ENCODE measurements around the gene RAB27A.
"Not testable (repeated sequence)": the region's sequence is repeated elsewhere in the genome, so short reads cannot be mapped to it uniquely, and the experiment has no call there.

The RAB27A gene

GRCh38 chr15:55249885-55250284, 39.7 kb downstream of the RAB27A start:
- DNase-seq, result not testable (repeated sequence)

GRCh38 chr15:55248895-55249294, 40.7 kb downstream of the RAB27A start:
- no peak for DNase-seq

GRCh38 chr15:55247766-55248427, 41.7 kb downstream of the RAB27A start:
- DNase-seq, result no peak

- DNase-seq, result no peak
These were observed 42.3 kb downstream of the RAB27A start for GRCh38 chr15:55247311-55247710.

- DNase-seq, result no peak
These were observed 43.0 kb downstream of the RAB27A start for GRCh38 chr15:55246567-55246966.

- no peak for DNase-seq
These were observed 44.6 kb downstream of the RAB27A start for GRCh38 chr15:55245059-55245458.

GRCh38 chr15:55241891-55242290, 47.7 kb downstream of the RAB27A start:
- DNase-seq, result no peak

GRCh38 chr15:55241186-55241585, 48.4 kb downstream of the RAB27A start:
- no peak for DNase-seq

GRCh38 chr15:55240125-55240760, 49.4 kb downstream of the RAB27A start:
- DNase-seq, result no peak

- DNase-seq, result no peak
These were observed 50.0 kb downstream of the RAB27A start for GRCh38 chr15:55239440-55240124.

- no peak for DNase-seq
These were observed 50.7 kb downstream of the RAB27A start for GRCh38 chr15:55238877-55239276.

- DNase-seq, result no peak
These were observed 52.1 kb downstream of the RAB27A start for GRCh38 chr15:55237219-55238130.

GRCh38 chr15:55235546-55236036, 54.0 kb downstream of the RAB27A start:
- no peak for DNase-seq

GRCh38 chr15:55234800-55235104, 54.9 kb downstream of the RAB27A start:
- DNase-seq, result no peak

- DNase-seq, result no peak
These were observed 55.4 kb downstream of the RAB27A start for GRCh38 chr15:55234104-55234799.

- no peak for DNase-seq
These were observed 58.2 kb downstream of the RAB27A start for GRCh38 chr15:55231455-55231854.

GRCh38 chr15:55230953-55231352, 58.7 kb downstream of the RAB27A start:
- no peak for DNase-seq

- DNase-seq, result no peak
These were observed 59.5 kb downstream of the RAB27A start for GRCh38 chr15:55230051-55230670.

GRCh38 chr15:55226127-55226526, 63.5 kb downstream of the RAB27A start:
- DNase-seq, result no peak

- DNase-seq, result no peak
These were observed 64.7 kb downstream of the RAB27A start for GRCh38 chr15:55224892-55225291.

GRCh38 chr15:55222588-55222987, 67.0 kb downstream of the RAB27A start:
- no peak for DNase-seq

Data from NCI-H82 (cell line).